Stimulated activated CD4-positive, alpha-beta T cell treated with anti-CD3 and anti-CD28 coated beads, Interleukin-2, amount 100 ng/mL, for 24 hours (primary cell): ENCODE data around the gene TAL1.

ENCODE experiments used
- DNase-seq, 2 donors: peaks; one replicate each; pipeline ENCODE4 v3.0.0-alpha.2; 2020

TAL1 gene

DNA sequence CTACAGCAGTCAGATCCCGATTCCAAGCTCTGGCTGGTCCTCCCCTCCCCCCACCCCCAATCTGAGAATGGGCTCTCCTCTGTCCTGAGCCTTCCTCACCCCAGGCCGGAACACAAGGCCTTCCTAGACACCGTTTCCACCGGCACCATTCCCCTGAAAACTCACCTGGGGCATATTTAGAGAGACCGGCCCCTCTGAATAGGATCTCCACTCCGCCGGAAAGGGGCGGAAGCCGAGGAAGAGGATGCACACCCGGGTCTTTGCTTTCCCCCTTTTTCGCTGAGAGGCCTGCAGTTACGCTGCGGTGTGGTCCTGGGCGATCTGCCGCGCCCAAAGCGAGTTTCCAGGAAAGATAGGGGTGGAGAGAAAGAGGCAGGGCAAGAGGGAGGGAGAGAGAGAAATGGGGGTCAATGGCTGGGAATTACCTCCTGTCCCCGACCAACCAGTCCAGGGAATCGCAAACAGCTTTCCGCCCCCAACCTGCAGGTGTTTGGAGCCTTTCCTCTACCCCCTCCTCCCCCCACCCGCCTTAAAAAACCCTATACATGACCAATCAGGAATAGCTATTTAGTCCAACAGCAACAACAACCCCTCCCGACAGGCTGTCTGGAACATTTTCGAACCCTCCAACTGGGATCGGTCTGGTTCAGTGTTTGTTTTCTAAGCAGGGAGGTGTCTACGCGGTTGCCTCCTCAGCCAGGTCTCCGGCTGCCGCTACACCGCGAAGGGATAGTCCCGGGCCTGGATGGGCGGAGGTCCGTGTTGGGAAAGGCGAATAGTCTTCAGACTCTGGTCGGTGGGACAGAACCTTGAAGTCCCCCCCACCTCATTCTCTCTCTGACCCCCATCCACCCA, 2.8 kb downstream of the TAL1 start:
- peak in 1 of 2 donors; percentile 12 for DNase-seq

- DNase-seq, result no peak
Measured at GRCh38 chr1:47228644-47229030, 3.4 kb downstream of the TAL1 start.

- DNase-seq, result no peak
Measured at GRCh38 chr1:47227341-47228232, 4.4 kb downstream of the TAL1 start.

DNA sequence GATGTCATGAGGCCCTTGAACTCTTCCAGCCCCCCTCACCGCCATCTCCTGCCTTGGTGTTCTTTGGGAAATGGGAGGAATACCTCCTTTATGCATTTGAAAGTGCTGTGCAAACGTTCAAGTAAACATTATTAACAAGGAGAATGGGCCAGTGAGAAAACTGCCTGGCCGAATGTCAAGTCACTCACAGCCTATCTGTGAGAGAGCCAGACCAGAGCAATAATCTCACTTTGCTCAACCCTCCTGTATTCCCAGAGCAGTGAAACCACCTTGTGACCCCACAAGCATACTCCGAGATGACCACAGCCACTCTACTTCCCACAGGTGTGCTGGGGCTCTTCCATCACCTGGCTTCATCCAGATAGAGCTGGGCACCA, 5.2 kb downstream of the TAL1 start:
- no peak for DNase-seq

- DNase-seq, result no peak
Measured at GRCh38 chr1:47226121-47226838, 5.7 kb downstream of the TAL1 start.

- no peak for DNase-seq
Measured at GRCh38 chr1:47225430-47226100, 6.5 kb downstream of the TAL1 start.

GRCh38 chr1:47224676-47225399, 7.2 kb downstream of the TAL1 start:
- no peak for DNase-seq

DNA sequence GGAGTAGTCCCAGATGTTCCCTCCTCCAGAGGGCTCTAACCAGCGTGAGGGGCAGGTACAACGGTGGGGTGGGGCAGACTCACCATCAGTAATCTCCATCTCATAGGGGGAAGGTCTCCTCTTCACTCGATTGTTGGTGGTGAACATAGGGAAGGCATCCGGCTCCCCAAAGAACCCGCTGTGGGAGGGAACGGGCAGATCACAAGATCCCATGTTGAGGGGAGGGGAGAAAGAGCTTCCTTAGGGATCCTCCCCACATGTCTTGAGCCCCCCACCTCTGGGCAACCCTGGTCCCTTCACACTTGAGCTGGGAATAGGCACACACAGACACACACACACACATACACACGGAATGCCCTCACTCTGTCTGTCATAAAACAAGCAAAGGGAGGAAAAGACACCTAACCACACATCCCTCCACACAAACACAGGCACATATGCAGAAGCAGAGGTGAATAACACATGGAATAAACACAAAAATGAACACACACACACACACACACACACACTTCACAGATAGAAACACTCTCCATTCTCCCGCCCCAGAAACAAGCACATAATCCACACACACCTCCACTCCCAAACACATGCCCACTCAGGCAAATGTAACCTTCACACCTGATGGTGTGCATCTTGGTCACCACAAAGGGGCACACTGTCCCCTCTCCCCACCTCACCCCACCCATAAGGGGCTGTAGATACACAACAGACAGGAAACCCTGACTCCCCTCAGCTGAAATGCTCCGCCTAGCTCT, 7.9 kb downstream of the TAL1 start:
- no peak for DNase-seq

- DNase-seq, result no peak
Measured at GRCh38 chr1:47223174-47223920, 8.7 kb downstream of the TAL1 start.

GRCh38 chr1:47222476-47222875, 9.5 kb downstream of the TAL1 start:
- no peak for DNase-seq

- DNase-seq, result no peak
Measured at GRCh38 chr1:47219590-47220220, 12.3 kb downstream of the TAL1 start.

- no peak for DNase-seq
Measured at GRCh38 chr1:47219001-47219400, 13.0 kb downstream of the TAL1 start.

GRCh38 chr1:47216278-47217059, 15.6 kb downstream of the TAL1 start:
- no peak for DNase-seq

DNA sequence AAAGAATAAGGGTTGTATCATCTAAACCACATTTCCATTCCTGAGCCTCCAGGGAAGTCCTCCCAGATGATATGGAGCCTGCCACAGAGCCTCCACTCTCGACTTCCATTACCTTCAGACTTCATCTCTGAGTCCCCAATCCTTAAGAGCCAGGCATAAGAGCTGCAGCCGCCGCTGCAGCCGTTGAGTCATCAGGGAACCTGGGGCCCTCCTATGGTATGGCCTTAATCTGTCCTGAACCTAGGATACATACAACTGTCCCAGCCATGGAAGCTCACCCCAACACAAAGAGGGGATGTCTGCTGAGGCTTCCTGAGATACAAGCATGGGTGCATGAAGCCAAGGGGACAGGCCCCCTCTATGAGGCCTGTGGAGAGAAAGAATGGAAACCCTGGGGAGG, 16.3 kb downstream of the TAL1 start:
- DNase-seq, result no peak

- DNase-seq, result no peak
Measured at GRCh38 chr1:47214549-47214948, 17.5 kb downstream of the TAL1 start.

GRCh38 chr1:47213230-47213963, 18.6 kb downstream of the TAL1 start:
- no peak for DNase-seq

DNA sequence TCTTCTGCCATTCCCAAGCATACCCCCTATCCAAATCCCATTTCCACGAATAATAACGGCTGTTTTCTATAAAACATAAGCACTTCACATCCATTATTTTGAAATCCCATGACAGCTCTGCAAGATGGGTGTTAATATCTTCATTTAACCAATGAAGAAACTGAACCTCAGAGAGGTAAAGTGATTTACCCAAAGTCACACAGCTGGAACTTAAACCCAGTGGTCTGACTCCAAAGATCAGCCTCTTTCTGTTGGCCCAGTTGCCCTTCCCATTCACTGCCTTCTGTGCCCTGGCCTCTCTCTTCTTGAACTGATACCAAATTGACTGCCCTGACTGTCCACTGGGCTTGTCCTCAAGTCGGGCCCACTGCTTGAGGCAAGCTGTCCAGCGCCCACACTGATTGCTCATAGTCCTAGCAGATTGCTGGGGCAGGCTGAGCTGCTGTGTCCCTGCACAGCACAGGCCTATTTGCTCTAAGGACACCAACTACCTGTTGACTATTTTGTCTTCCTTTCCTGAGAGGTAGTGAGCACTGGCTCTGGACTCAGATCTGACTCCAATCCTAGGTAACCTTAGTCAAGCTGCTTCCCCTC, 19.3 kb downstream of the TAL1 start:
- DNase-seq, result no peak

DNA sequence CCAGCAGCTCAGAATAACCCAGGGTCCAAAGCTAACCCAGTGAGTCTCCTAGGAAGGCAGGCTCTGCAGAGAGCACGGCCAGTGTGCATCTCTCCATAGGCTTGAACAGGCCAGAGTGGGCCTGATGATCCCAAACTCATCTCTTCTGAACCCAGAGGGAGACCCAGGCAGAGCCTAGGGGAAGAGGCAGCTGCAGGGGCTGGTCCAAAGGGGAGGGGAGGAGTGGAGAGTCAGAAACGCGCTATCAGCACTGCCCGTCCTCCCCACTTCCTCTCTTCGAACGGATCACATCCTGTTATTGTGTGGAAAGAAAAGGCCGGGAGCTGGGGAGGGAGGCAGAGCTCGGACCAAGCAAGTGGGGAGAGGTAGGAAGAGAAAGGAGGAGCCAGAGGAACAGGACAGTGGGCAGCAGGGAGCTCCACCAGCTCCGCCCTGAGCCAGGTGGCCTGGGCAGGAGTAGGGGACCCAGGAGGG, 20.2 kb downstream of the TAL1 start:
- no peak for DNase-seq
